Effector memory CD8-positive, alpha-beta T cell (primary cell): ENCODE measurements around the gene WSB1.
A peak's percentile ranks its signal among the peaks of the same experiment; 100 is the strongest.

Experiments
- ATAC-seq: fragments of 150-1000 bp; cut with Tn5 transposase; replicated peaks from 2 replicates; pipeline ENCODE4 v1.10.0; 2021; ENCODE audit warnings: mild to moderate bottlenecking, moderate library complexity
- DNase-seq, 3 experiments: peaks; one replicate each; pipeline ENCODE4 v3.0.0; 2021
- H3K27ac Mint-ChIP-seq, 2 donors: one replicate each; pipeline ENCODE4 v1.8.0; 2022; ENCODE audit warnings: mild to moderate bottlenecking in 2 of 2, mixed read lengths in 2 of 2, moderate library complexity in 2 of 2
- H3K27me3 Mint-ChIP-seq, 2 donors: one replicate each; pipeline ENCODE4 v1.8.0; 2022; ENCODE audit warnings: mixed read lengths in 2 of 2
- H3K36me3 Mint-ChIP-seq: one replicate; pipeline ENCODE4 v1.8.0; 2022; ENCODE audit warnings: mild to moderate bottlenecking, moderate library complexity, mixed read lengths; ENCODE audit not compliant: insufficient read depth
- H3K4me1 Mint-ChIP-seq, 2 donors: one replicate each; pipeline ENCODE4 v1.8.0; 2022; ENCODE audit warnings: low read depth in 2 of 2, mixed read lengths in 2 of 2
- H3K4me3 Mint-ChIP-seq, 2 donors: one replicate each; pipeline ENCODE4 v1.8.0; 2022; ENCODE audit warnings: mild to moderate bottlenecking in 2 of 2, mixed read lengths in 2 of 2, moderate library complexity in 2 of 2
- H3K9me3 Mint-ChIP-seq, 2 donors: one replicate each; pipeline ENCODE4 v1.8.0; 2022; ENCODE audit warnings: mixed read lengths in 2 of 2

Gene WSB1

DNA sequence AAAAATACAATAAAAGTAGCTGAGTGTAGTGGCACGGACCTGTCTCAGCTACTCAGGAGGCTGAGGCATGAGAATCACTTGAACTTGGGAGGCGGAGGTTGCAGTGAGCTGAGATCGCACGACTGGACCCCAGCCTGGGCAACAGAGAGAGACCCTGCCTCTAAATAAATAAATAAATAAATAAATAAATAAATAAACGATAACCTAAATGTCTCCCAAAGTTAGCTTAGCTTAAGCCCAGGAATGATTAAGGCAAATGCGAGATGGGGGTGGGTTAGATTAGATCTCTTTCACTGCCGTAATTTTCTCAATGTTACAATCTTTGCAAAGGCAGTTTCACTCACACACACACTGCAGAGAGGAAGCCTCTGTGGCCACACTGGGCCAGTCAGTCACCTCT, 46.7 kb downstream of the WSB1 start:
- H3K27ac Mint-ChIP-seq, result no peak overlapping the region
- ATAC-seq (no peak), DNase-seq (no peak)
- no peaks in the 10 kb centered on the region for H3K36me3 Mint-ChIP-seq
- no peaks in the 10 kb centered on the region for H3K9me3 Mint-ChIP-seq
- no peak overlapping the region for H3K4me3 Mint-ChIP-seq
- H3K4me1 Mint-ChIP-seq, result peaks cover 0 to 8% of the 10 kb centered on the region in 2 donors
- H3K27me3 Mint-ChIP-seq, result peaks cover 0 to 9% of the 10 kb centered on the region in 2 donors

DNA sequence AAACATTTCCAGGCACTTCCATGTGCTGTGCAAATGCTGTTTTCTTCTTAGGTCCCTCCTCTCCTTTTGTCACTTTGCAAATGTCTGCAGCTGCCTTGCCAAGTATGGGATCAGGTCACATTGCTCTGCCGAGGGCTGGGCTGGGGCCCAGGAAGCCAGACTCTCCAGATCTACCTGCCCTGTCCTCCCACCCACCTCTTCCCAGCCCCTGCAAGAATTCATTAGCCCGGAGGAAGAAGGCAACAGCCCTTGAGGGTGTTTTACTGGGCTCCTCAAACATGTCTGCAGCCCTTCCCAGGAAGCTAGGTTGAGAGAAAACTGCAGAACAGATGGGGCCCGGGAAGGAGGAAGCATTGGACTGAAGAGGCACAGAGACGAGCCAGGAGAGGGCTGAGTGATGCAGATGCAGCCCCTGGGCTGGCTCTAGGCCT, 47.1 kb downstream of the WSB1 start:
- Mint-ChIP-seq H3K36me3 (no peaks in the 10 kb centered on the region), H3K4me1 (peaks cover 0 to 8% of the 10 kb centered on the region in 2 donors), H3K27ac (no peak overlapping the region), H3K4me3 (no peak overlapping the region), H3K9me3 (no peaks in the 10 kb centered on the region), H3K27me3 (peaks cover 0 to 9% of the 10 kb centered on the region in 2 donors)
- DNase-seq, result no peak
- ATAC-seq, result no peak

DNA sequence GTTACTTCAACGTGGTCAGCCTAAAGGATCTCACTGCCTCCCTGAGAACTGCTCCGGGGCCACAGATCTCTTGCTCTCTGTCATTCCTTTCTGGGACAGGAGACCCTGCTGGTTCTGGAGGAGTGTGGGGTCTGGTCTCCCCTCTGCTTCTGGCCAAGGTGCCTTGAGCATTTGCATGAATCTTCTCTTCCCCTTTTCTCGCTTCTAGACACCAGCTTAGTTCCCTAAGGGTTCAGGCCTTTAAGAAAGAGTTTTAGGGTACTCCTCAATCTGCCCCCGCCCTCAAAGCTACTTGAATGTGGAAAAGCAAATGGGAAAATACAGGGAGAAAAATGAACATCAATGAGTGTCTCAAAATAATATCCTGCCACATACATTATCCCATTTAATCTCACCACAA, 48.1 kb downstream of the WSB1 start:
- H3K27me3 Mint-ChIP-seq, result peaks cover 0 to 9% of the 10 kb centered on the region in 2 donors
- no peaks in the 10 kb centered on the region for H3K9me3 Mint-ChIP-seq
- ATAC-seq (no peak), DNase-seq (no peak)
- no peak overlapping the region for H3K4me3 Mint-ChIP-seq
- H3K36me3 Mint-ChIP-seq, result no peaks in the 10 kb centered on the region
- H3K4me1 Mint-ChIP-seq, result peaks cover 6 to 9% of the 10 kb centered on the region in 2 donors
- H3K27ac Mint-ChIP-seq, result no peak overlapping the region

DNA sequence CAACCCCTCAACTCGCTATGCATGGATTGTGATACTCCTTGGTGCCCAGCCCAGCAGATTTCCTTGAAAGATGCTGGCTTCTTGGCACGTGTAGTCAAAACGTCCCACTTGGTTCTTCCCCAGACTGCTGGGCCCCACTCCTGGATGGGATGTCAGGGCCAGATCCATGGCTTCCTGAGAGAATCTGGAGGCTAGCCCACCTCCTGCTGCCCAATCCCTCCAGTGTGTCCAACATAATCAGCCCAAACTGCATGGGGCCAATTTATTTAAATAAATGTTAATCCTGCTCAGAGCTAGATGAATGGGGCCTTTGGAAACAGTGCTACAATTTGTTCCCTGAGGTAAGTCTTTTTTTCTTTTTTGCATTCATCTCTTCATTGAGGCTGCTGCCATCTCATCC, 49.4 kb downstream of the WSB1 start:
- DNase-seq, result no peak
- no peaks in the 10 kb centered on the region for H3K9me3 Mint-ChIP-seq
- no peak for ATAC-seq
- peaks cover 6 to 9% of the 10 kb centered on the region in 2 donors for H3K4me1 Mint-ChIP-seq
- H3K4me3 Mint-ChIP-seq, result no peak overlapping the region
- H3K36me3 Mint-ChIP-seq, result no peaks in the 10 kb centered on the region
- no peak overlapping the region for H3K27ac Mint-ChIP-seq
- peaks cover 0 to 9% of the 10 kb centered on the region in 2 donors for H3K27me3 Mint-ChIP-seq

DNA sequence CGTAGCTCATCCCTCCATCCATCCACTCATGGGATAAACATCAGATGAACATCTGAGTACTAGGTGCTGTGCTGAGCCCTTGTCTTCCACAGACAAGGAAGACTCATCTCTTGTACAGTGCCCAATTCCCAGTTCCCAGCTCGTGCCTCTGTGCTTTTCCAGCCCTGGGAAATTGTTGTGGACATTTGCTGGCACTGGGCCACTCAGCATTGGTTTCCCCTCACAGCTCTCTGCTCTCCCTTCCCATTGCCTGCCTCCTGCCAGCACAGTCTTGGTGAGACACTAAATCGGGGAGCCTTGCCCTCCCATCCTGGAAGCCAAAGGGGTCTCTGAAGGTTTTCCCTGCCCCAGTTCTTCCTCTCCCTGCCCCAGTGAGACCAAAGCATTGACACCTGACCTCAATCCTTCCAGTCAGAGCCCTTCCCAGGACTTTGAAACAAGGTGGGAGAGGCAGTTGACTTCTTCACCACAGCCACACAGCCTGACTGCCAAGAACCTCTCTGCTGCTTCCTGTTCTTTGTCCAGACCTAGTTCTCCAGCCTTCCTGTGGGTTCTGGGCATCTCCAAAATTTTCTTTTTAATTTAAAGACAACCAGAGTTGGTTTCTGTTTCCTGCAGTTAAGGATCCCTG, 50.2 kb downstream of the WSB1 start:
- no peaks in the 10 kb centered on the region for H3K9me3 Mint-ChIP-seq
- H3K4me1 Mint-ChIP-seq, result peaks cover 6 to 9% of the 10 kb centered on the region in 2 donors
- DNase-seq (no peak), ATAC-seq (no peak)
- no peak overlapping the region for H3K4me3 Mint-ChIP-seq
- H3K36me3 Mint-ChIP-seq, result no peaks in the 10 kb centered on the region
- peak overlapping the region; percentile 35 to 75 for H3K27ac Mint-ChIP-seq
- H3K27me3 Mint-ChIP-seq, result peaks cover 0 to 9% of the 10 kb centered on the region in 2 donors

DNA sequence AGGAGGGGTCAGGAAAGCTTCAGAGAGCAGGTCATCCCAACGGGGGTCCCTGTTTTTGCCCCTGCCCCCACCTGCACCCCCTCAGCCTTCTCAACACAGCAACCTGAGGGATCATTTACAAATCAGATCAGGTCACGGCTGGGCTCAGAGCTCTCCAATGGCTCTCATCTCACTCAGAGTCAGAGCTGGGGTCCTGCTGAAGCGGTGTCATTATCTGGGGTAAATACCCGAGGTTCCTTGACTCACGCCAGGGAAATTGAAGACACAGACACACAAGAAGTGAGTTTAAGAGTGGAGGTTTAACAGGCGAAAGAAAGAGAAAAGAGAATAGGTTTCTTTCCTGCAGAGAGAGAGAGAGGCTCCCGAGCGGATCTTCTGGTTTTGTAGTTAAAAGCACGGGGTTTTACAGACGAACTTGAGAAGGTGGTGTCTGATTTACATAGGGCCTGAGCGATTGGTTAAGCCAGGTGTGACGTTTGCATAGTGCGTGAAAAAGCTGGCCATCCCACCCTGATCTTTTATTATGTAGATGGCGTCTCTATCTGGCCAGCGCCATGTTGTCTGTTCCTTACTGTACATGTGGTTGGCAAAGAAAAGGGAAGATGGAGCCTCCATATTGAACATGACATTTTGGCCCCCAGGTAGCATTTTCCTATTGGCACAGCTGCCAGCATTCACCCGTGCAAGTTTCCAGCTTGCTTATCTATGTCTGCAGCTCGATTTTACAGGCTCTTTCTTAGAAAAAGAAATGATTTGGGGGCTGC, 51.4 kb downstream of the WSB1 start:
- Mint-ChIP-seq H3K36me3 (no peaks in the 10 kb centered on the region), H3K9me3 (no peaks in the 10 kb centered on the region), H3K27ac (peak overlapping the region in 1 of 2 donors; percentile 35), H3K4me1 (peaks cover 6% of the 10 kb centered on the region in 2 donors), H3K27me3 (peaks cover 0 to 9% of the 10 kb centered on the region in 2 donors), H3K4me3 (no peak overlapping the region)
- no peak for ATAC-seq
- no peak for DNase-seq

DNA sequence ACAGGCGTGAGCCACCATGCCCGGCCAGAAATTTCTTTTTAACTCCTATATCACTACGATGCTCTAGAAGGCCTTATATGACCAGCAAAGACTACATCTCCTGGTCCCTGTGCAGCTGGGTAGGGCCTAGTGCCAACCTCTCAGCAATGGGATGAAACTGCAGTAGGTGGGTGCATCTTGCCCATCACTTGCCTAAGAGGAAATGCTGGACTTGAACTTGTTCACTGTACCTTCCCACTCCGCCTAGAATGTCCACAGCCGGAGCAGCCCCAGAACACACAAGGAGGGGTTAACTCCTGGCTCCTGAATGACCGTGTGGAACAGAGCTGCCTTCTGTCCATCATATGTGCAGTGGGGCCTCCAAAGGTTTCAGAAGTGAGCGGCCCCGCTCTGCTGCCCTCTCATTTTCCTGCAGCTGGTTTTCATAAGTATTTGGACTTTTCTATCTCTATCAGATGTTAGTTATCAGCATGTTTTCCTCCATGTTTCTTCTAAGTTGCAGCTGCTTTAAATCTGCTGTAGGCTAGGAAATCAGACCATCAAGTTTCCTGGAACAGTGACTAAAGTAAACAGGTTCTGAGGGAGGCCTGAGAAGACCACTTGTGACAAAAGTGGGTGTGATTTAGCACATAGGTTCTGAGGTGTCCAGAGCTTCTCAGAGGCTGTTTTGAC, 52.5 kb downstream of the WSB1 start:
- peaks cover 6% of the 10 kb centered on the region in 2 donors for H3K4me1 Mint-ChIP-seq
- H3K27me3 Mint-ChIP-seq, result peaks cover 0 to 9% of the 10 kb centered on the region in 2 donors
- H3K4me3 Mint-ChIP-seq, result no peak overlapping the region
- H3K9me3 Mint-ChIP-seq, result no peaks in the 10 kb centered on the region
- DNase-seq, result no peak
- no peak for ATAC-seq
- H3K27ac Mint-ChIP-seq, result peak overlapping the region in 1 of 2 donors; percentile 10
- no peaks in the 10 kb centered on the region for H3K36me3 Mint-ChIP-seq

DNA sequence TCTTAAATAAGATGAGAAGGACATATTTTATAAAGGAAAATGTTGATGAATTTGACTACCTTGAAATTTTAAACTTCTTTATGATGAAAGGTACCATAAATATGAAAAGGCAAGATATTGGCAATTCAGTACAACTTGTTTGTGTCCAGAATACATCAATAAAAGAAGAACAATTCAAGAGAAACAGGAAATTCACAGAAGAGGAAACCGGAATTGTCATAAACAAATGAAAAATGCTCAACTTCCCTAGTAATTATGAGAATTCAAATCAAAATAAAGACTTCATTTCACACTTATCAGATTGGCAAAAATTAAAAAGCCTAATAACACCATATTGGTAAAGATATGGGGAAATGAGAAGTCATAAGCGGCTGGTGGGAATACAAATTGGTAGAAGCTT, 54.3 kb downstream of the WSB1 start:
- DNase-seq, result no peak
- ATAC-seq, result no peak
- no peaks in the 10 kb centered on the region for H3K9me3 Mint-ChIP-seq
- H3K27me3 Mint-ChIP-seq, result peaks cover 0 to 9% of the 10 kb centered on the region in 2 donors
- peak overlapping the region; percentile 54 to 64 for H3K4me3 Mint-ChIP-seq
- peak overlapping the region in 1 of 2 donors; percentile 64 for H3K27ac Mint-ChIP-seq
- H3K36me3 Mint-ChIP-seq, result peaks cover 5% of the 10 kb centered on the region
- H3K4me1 Mint-ChIP-seq, result peaks cover 10% of the 10 kb centered on the region in 2 donors

DNA sequence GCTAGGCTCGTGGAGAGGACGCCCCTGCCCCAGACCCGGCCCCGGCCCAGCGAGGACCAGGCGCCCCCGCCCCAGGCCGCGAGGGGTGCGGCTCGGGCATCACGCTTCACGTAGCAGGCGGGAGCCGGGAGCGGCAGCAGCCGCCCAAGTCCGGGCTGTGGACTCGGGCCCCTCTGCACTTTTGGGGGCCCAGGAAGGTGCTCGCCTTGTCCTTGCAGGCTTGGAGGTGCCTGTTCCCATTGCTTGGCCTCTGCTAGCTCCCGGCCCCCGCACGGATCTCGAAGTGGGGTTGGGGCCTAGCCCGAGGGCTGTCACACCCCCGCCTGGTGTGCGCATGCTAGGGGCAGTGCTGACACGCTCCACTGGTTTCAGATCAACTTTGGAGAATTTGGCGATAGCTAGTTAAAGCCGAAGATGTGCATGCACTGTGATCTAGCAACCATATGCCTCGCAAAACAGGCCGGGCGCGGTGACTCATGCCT, 55.7 kb downstream of the WSB1 start:
- H3K4me3 Mint-ChIP-seq, result no peak overlapping the region
- no peak for ATAC-seq
- no peaks in the 10 kb centered on the region for H3K27me3 Mint-ChIP-seq
- DNase-seq, result no peak
- no peak overlapping the region for H3K27ac Mint-ChIP-seq
- peaks cover 5% of the 10 kb centered on the region for H3K36me3 Mint-ChIP-seq
- no peaks in the 10 kb centered on the region for H3K9me3 Mint-ChIP-seq
- H3K4me1 Mint-ChIP-seq, result peaks cover 15% of the 10 kb centered on the region in 2 donors

DNA sequence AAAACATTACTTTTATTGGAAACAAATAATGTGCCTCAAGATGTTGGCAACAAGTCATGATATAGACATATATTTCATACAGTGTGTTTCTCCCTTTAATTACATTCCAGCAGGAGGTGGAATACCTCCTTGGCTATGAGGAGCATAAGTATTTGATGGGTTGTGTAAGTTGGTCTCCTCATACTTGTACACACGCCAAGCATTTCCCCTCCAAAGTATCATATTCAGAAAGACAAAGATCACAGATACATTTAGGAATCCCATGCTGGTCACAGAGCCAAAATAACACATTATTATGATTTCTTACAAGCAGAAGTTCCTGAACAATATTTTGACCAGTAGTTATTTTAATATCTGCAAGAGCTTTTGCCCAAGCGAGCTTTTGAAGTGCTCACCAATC, 57.8 kb downstream of the WSB1 start:
- peaks cover 15% of the 10 kb centered on the region in 2 donors for H3K4me1 Mint-ChIP-seq
- peak overlapping the region in 1 of 2 donors; percentile 96 for H3K27ac Mint-ChIP-seq
- ATAC-seq (no peak), DNase-seq (no peak)
- no peaks in the 10 kb centered on the region for H3K27me3 Mint-ChIP-seq
- peaks cover 5% of the 10 kb centered on the region for H3K36me3 Mint-ChIP-seq
- no peaks in the 10 kb centered on the region for H3K9me3 Mint-ChIP-seq
- H3K4me3 Mint-ChIP-seq, result no peak overlapping the region

DNA sequence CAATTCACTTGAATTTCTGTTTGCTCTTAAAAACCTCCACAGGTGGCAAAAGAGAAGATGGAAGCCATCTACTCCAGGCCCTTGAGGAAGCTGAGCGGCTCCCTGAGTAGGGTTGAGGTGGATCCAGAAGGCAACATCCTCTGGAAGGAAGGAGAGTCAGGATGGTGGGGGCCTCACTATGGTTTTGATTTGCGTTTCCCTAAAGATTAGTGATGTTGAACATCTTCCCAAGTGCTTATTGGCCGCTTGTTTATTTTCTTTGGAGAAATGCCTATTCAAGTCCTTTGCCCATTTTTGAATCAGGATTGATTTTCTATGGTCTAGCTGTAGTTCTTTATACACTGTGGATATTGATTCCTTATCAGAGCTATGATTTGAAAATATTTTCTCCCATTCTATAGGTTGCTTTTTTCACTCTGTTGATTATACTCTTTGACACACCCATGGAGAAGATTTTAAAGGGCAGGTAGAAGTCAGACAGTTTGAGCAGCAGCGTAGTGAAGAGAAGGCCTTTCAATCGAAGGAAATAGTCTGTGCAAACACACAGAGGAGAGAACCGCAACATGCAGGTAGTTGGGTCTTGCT, 58.6 kb downstream of the WSB1 start:
- no peak for ATAC-seq
- peak overlapping the region; percentile 83 to 96 for H3K27ac Mint-ChIP-seq

DNA sequence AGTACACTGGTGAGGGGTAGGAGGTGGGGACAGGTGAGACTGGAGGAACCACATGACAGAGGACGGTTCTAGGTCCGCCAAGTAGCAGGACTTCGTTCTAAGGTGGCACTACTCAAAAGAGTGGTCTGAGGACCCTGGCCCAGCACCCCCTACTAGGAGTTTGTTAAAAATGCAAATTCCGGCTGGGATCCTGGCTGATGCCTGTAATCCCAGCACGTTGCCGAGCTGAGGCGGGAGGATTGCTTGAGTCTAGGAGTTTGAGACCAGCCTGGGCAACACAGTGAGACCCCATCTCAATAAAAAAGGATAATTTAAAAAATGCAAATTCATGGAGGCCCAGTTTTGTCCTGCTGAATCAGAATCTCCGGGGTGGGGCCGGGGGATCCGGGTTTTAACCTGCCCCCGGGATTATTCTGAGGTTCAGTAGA, 59.1 kb downstream of the WSB1 start:
- H3K4me3 Mint-ChIP-seq, result peak overlapping the region; percentile 69 to 83
- ATAC-seq (no peak), DNase-seq (no peak)
- no peaks in the 10 kb centered on the region for H3K27me3 Mint-ChIP-seq
- H3K36me3 Mint-ChIP-seq, result peaks cover 5% of the 10 kb centered on the region
- H3K9me3 Mint-ChIP-seq, result no peaks in the 10 kb centered on the region
- peak overlapping the region; percentile 83 to 96 for H3K27ac Mint-ChIP-seq
- peaks cover 15% of the 10 kb centered on the region in 2 donors for H3K4me1 Mint-ChIP-seq

More for the DNA sequence above, 58.6 kb downstream of the WSB1 start:
- Mint-ChIP-seq H3K4me3 (peak overlapping the region; percentile 69 to 83), H3K4me1 (peaks cover 15% of the 10 kb centered on the region in 2 donors), H3K27me3 (no peaks in the 10 kb centered on the region), H3K9me3 (no peaks in the 10 kb centered on the region), H3K36me3 (peaks cover 5% of the 10 kb centered on the region)
- no peak for DNase-seq

DNA sequence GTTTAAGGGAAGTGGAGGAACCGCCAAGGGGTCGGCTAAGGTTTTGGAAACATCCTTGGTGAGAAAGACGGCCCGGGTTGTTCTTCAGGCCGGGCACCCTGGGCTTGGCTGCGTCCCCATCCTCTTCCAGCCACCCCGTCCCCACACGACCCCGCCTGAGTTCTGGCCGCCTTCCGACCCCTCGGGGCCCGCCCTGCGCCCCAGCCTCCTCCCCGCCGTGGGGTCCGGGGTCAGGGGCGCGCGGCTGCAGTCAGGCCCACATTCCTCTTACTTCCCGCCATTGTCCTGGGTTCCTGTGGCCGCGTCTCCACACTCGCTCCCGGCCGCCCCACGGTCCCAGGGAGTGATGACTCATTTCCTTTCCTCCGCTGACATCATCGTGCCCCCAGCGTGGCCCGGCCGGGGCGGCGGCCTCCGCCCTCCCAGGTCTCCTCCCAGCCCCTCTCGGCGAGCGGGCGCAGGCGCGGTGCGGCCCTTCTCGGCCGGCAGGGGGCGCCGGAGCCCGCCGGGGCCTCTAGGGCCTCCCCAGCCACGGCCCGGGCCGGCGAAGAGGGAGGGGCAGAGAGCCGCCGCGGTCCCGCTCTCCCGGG, 59.6 kb downstream of the WSB1 start:
- Mint-ChIP-seq H3K4me3 (peak overlapping the region; percentile 69 to 83), H3K27me3 (no peaks in the 10 kb centered on the region), H3K36me3 (peaks cover 5% of the 10 kb centered on the region), H3K27ac (peak overlapping the region; percentile 83 to 96), H3K9me3 (no peaks in the 10 kb centered on the region), H3K4me1 (peaks cover 15% of the 10 kb centered on the region in 2 donors)
- peak; percentile 84 for ATAC-seq
- DNase-seq, result peak; percentile 77 to 86 (median 81)
